Panc1 (cell line): ENCODE measurements around the gene EIF4ENIF1. TPM values are rescaled to one million over a fixed set of nuclear protein-coding genes. Genes with fewer than 3 reads are reported as not detected.
A peak's percentile ranks its signal among the peaks of the same experiment; 100 is the strongest.
"Not testable (repeated sequence)": the region's sequence is repeated elsewhere in the genome, so short reads cannot be mapped to it uniquely, and the experiment has no call there.

ENCODE experiments used
- ATAC-seq: fragments of 200-7000 bp; cut with Tn5 transposase; 2 replicates; pipeline ENCODE4 v1.9.1; 2020; ENCODE audit warnings: mild to moderate bottlenecking, moderate library complexity
- BruUV-seq: library from RNA; stranded (reverse); fragments of 400-500 nt; replicated peaks from 2 replicates; lab custom pipeline; 2021; lab: Mats Ljungman, UMichigan
- CTCF ChIA-PET: fragments of 300-600 bp; sonication (Branson Sonifier 250); formaldehyde crosslinking; loops from one replicate; lab custom pipeline; 2022; ENCODE audit warnings: antibody characterized with exemption; lab: Charles Lee
- POLR2A ChIA-PET: fragments of 300-600 bp; sonication (Branson Sonifier 250); formaldehyde crosslinking; loops from one replicate; lab custom pipeline; 2022; ENCODE audit warnings: antibody characterized with exemption; lab: Charles Lee
- DNase-seq: peaks from one replicate; pipeline ENCODE4 v3.0.0-alpha.2; 2010; ENCODE audit warnings: low read depth, low spot score
- H3K27ac ChIP-seq: 2 replicates; pipeline ENCODE4 v1.5.1; 2011; ENCODE audit warnings: mild to moderate bottlenecking, low read length, inconsistent platforms
- H3K27me3 ChIP-seq: fragments of 200-500 bp; sonication (Bioruptor generic); 2 replicates; pipeline ENCODE4 v1.6.0; 2014; ENCODE audit warnings: low read length, inconsistent platforms; ENCODE audit not compliant: control insufficient read depth, insufficient read depth
- H3K36me3 ChIP-seq: fragments of 200-500 bp; sonication (Bioruptor generic); 2 replicates; pipeline ENCODE4 v1.5.1; 2014; ENCODE audit warnings: inconsistent platforms, mild to moderate bottlenecking, low read length, moderate library complexity; ENCODE audit not compliant: control insufficient read depth, insufficient read depth
- H3K4me1 ChIP-seq: 2 replicates; pipeline ENCODE4 v1.5.1; 2011; ENCODE audit warnings: inconsistent platforms, mild to moderate bottlenecking, low read length, moderate library complexity; ENCODE audit not compliant: control insufficient read depth, insufficient read depth
- H3K4me3 ChIP-seq, 2 experiments: 2 replicates each; pipeline ENCODE4 v1.5.1; 2011 to 2012; ENCODE audit warnings: low read depth in 2 of 2, low read length in 2 of 2, mild to moderate bottlenecking in 2 of 2, inconsistent platforms in 1 of 2, moderate library complexity in 1 of 2
- H3K9me3 ChIP-seq: fragments of 200-500 bp; sonication (Bioruptor generic); 2 replicates; pipeline ENCODE4 v1.5.1; 2014; ENCODE audit warnings: low read depth, mild to moderate bottlenecking, inconsistent platforms, low read length, moderate library complexity; ENCODE audit not compliant: control insufficient read depth, insufficient read depth
- CTCF ChIP-seq: fragments of 450-650 bp; IDR thresholded peaks from 2 replicates; pipeline ENCODE4 v1.5.1; 2017; ENCODE audit warnings: mild to moderate bottlenecking
- POLR2AphosphoS5 ChIP-seq: IDR thresholded peaks from 2 replicates; pipeline ENCODE4 v1.6.1; 2012; ENCODE audit warnings: mild to moderate bottlenecking, low read depth, low read length, moderate library complexity
- REST ChIP-seq, 2 experiments: IDR thresholded peaks; 2 replicates each; pipeline ENCODE4 v1.6.1; 2011 to 2012; ENCODE audit warnings: low read depth in 2 of 2, control low read depth in 1 of 2, low read length in 1 of 2, mild to moderate bottlenecking in 1 of 2, moderate library complexity in 1 of 2; ENCODE audit not compliant: insufficient read depth in 1 of 2
- SIN3A ChIP-seq: IDR thresholded peaks from 2 replicates; pipeline ENCODE4 v1.6.1; 2012; ENCODE audit warnings: low read depth, mild to moderate bottlenecking, low read length, moderate library complexity, borderline replicate concordance; ENCODE audit not compliant: insufficient read depth
- TCF7L2 ChIP-seq: IDR thresholded peaks from 2 replicates; pipeline ENCODE4 v1.6.1; 2011; ENCODE audit warnings: mild to moderate bottlenecking, low read depth, low read length, inconsistent platforms
- in situ Hi-C: cut with HindIII; loops from 2 replicates; pipeline ENCODE4 v1.10.0; 2016; ENCODE audit warnings: low sequenced_read_pairs, low pct_unique_long_range_greater_than_20kb
- intact Hi-C: fragments of 100-400 bp; cut with micrococcal nuclease; formaldehyde crosslinking; loops from one replicate; pipeline ENCODE4 v1.10.0; 2022; ENCODE audit not compliant: unreplicated experiment
- total RNA-seq: library from RNA; stranded (reverse); gene quantifications from one replicate; pipeline ENCODE4 v1.2.1, GENCODE V29; 2021; ENCODE audit not compliant: unreplicated experiment

The EIF4ENIF1 gene
- total RNA-seq, 1 experiment from 2014 or later, result 23.3 TPM

- no peak for DNase-seq
- intact Hi-C loops (no loop called here), in situ Hi-C loops (no loop called here)
- no peaks in the 10 kb centered on the region for H3K27me3 ChIP-seq
- no peak overlapping the region for H3K4me3 ChIP-seq
- ChIA-PET POLR2A (interaction anchor here (0.5 kb wide), 1 partner anchor 16 kb away, joined by 4 read pairs; no protein-coding TSS in a partner anchor), CTCF (no interaction called here)
- ATAC-seq, result no peak
- H3K36me3 ChIP-seq, result no peaks in the 10 kb centered on the region
- no peak overlapping the region for H3K27ac ChIP-seq
- H3K4me1 ChIP-seq, result no peaks in the 10 kb centered on the region
- BruUV-seq, result TSS peak; percentile 42
- no peaks in the 10 kb centered on the region for H3K9me3 ChIP-seq
- TF ChIP-seq TCF7L2, result no peak
- TF ChIP-seq CTCF, result no peak
- no peak for TF ChIP-seq POLR2AphosphoS5
- TF ChIP-seq SIN3A, result no peak
Observed at GRCh38 chr22:31509061-31509762, 19.6 kb upstream of the EIF4ENIF1 start.

GRCh38 chr22:31508536-31508935, 18.9 kb upstream of the EIF4ENIF1 start:
- POLR2A ChIA-PET, result interaction anchor here (0.5 kb wide), 1 partner anchor 17 kb away, joined by 4 read pairs; no protein-coding TSS in a partner anchor
- Histone ChIP-seq H3K9me3 (no peaks in the 10 kb centered on the region), H3K27ac (no peak overlapping the region), H3K27me3 (no peaks in the 10 kb centered on the region), H3K4me1 (no peaks in the 10 kb centered on the region), H3K36me3 (no peaks in the 10 kb centered on the region), H3K4me3 (no peak overlapping the region)
- intact Hi-C loops, result no loop called here
- ATAC-seq (no peak), DNase-seq (no peak)
- no TSS peak for BruUV-seq
- TF ChIP-seq CTCF (no peak), REST (IDR thresholded peaks at IDR 0.05; ENCODE audit: insufficient read depth in 1 of 2, low read depth in 2 of 2, low read length in 1 of 2) (no peak), POLR2AphosphoS5 (no peak), SIN3A (no peak), TCF7L2 (no peak)
- CTCF ChIA-PET, result no interaction called here
- in situ Hi-C loops, result no loop called here

GRCh38 chr22:31507517-31507916, 17.9 kb upstream of the EIF4ENIF1 start:
- H3K4me3 ChIP-seq, H3K9me3 ChIP-seq, CTCF ChIA-PET, intact Hi-C loops, H3K27me3 ChIP-seq, H3K4me1 ChIP-seq, POLR2A ChIA-PET, H3K36me3 ChIP-seq, ATAC-seq, BruUV-seq, in situ Hi-C loops, DNase-seq, H3K27ac ChIP-seq: not testable (repeated sequence)
